ENCODE data around the gene TARP.

The TARP gene

DNA sequence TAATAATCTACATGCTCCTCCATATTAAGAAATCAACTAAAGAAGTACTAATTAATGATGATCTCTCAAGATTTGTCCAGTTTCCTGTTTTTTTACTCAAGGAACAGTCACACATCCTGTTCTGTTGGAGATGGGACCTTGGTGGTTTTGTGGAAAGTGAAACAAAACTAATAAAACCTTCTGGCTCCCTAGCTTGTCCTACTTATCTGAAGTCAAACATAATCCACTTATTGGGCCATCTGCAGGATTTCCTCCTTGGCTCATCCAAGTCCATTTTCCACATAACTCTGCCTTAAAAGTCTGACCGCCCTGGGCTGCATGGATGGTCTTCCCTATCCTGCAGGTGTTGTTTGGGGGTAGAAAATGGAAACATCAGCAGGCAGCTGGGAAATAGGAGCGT lies 39.4 kb upstream of the TARP start:
- Mint-ChIP-seq H3K27ac (ENCODE audit: unreplicated experiment) (no peak overlapping the region), H3K4me1 (ENCODE audit: low read depth, unreplicated experiment) (no peaks in the 10 kb centered on the region), H3K9me3 (ENCODE audit: low read depth, unreplicated experiment) (no peaks in the 10 kb centered on the region), H3K36me3 (ENCODE audit: insufficient read depth, unreplicated experiment) (no peaks in the 10 kb centered on the region), H3K4me3 (ENCODE audit: low read depth, unreplicated experiment) (no peak overlapping the region), H3K27me3 (ENCODE audit: unreplicated experiment) (peaks cover 31% of the 10 kb centered on the region)
- no peak for TF ChIP-seq CTCF (IDR thresholded peaks at IDR 0.05; ENCODE audit: unreplicated experiment)
- no TSS peak for BruUV-seq (replicated peaks)
- CTCF ChIA-PET = interaction anchor here (2.4 kb wide), 1 partner anchor 23 kb away, joined by 6 read pairs; no protein-coding TSS in a partner anchor
- DNase-seq = no peak
- intact Hi-C loops (cut with micrococcal nuclease; ENCODE audit: unreplicated experiment) = no loop called here

DNA sequence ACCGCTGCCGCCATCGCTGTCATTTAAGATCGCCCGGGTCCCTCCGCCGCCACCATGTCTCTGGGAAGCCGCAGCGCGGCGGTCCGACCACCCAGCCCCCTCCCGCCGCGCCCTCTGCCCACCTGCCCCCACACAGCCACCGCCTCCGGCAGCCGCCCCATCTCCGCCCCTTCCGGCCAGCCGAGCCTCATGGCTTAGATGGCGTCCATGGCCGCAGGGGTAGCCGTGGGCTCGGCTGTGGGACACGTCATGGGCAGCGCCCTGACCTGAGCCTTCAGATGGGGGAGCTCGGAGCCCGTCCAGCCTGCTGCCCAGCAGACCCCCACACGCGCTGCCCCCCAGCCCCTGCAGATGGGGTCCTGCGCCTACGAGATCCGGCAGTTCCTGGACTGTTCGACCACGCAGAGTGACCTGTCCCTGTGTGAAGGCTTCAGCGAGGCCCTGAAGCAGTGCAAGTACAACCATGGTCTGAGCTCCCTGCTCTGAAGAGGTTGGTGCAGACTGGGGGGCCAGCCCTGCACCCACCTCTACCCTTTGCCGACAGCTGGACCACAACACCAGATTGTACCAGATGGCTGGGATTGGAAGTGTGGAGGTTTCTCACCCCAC lies 38.0 kb upstream of the TARP start:
- Mint-ChIP-seq H3K27me3 (ENCODE audit: unreplicated experiment) (peaks cover 26% of the 10 kb centered on the region), H3K4me3 (ENCODE audit: low read depth, unreplicated experiment) (peak overlapping the region; percentile 19), H3K27ac (ENCODE audit: unreplicated experiment) (no peak overlapping the region), H3K4me1 (ENCODE audit: low read depth, unreplicated experiment) (no peaks in the 10 kb centered on the region), H3K9me3 (ENCODE audit: low read depth, unreplicated experiment) (no peaks in the 10 kb centered on the region), H3K36me3 (ENCODE audit: insufficient read depth, unreplicated experiment) (no peaks in the 10 kb centered on the region)
- TF ChIP-seq CTCF (IDR thresholded peaks at IDR 0.05; ENCODE audit: unreplicated experiment) = no peak
- intact Hi-C loops (cut with micrococcal nuclease; ENCODE audit: unreplicated experiment) = no loop called here
- CTCF ChIA-PET = interaction anchor here (0.6 kb wide), 2 partner anchors 23 to 202 kb away, joined by 4 to 5 read pairs; no protein-coding TSS in a partner anchor
- DNase-seq = no peak
- no TSS peak for BruUV-seq (replicated peaks)

DNA sequence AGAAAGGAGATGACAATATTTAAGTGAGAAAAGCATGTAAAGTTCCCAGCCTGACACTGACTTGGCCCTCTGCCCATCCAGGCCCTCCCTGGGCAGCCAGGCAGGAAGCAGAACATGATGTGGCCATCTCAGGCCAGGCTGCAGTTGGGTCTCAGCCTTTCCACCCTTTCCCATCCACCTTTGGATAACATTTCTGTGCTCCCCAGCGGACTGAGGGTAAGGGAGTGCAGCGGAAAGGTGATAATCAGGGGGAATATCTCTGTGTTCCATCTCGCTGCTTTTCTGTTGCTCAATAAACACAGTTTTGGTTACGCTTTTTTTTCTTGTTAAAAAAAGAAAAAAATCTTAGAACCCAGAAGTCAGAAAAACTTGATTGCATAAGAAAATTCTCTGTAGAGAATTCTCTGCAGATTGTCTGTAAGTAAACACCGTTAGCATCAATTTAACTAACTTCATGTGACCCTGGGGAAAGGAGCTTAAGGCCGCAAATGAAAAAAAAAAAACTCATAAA lies 37.2 kb upstream of the TARP start:
- no peaks in the 10 kb centered on the region for H3K36me3 Mint-ChIP-seq (ENCODE audit: insufficient read depth, unreplicated experiment)
- H3K4me3 Mint-ChIP-seq (ENCODE audit: low read depth, unreplicated experiment) = no peak overlapping the region
- CTCF ChIA-PET = no interaction called here
- no peak for DNase-seq
- H3K27me3 Mint-ChIP-seq (ENCODE audit: unreplicated experiment) = peaks cover 26% of the 10 kb centered on the region
- TF ChIP-seq CTCF (IDR thresholded peaks at IDR 0.05; ENCODE audit: unreplicated experiment) = no peak
- no TSS peak for BruUV-seq (replicated peaks)
- intact Hi-C loops (cut with micrococcal nuclease; ENCODE audit: unreplicated experiment) = no loop called here
- no peaks in the 10 kb centered on the region for H3K9me3 Mint-ChIP-seq (ENCODE audit: low read depth, unreplicated experiment)
- H3K4me1 Mint-ChIP-seq (ENCODE audit: low read depth, unreplicated experiment) = no peaks in the 10 kb centered on the region
- H3K27ac Mint-ChIP-seq (ENCODE audit: unreplicated experiment) = no peak overlapping the region

- Mint-ChIP-seq H3K27me3 (ENCODE audit: unreplicated experiment) (peaks cover 34% of the 10 kb centered on the region), H3K36me3 (ENCODE audit: insufficient read depth, unreplicated experiment) (no peaks in the 10 kb centered on the region), H3K27ac (ENCODE audit: unreplicated experiment) (no peak overlapping the region), H3K4me1 (ENCODE audit: low read depth, unreplicated experiment) (no peaks in the 10 kb centered on the region), H3K9me3 (ENCODE audit: low read depth, unreplicated experiment) (no peaks in the 10 kb centered on the region), H3K4me3 (ENCODE audit: low read depth, unreplicated experiment) (no peak overlapping the region)
- TF ChIP-seq CTCF (IDR thresholded peaks at IDR 0.05; ENCODE audit: unreplicated experiment) = no peak
- intact Hi-C loops (cut with micrococcal nuclease; ENCODE audit: unreplicated experiment) = no loop called here
- CTCF ChIA-PET = no interaction called here
- DNase-seq = no peak
- BruUV-seq (replicated peaks) = no TSS peak
Measured at GRCh38 chr7:38309555-38309954, 36.1 kb upstream of the TARP start.

All from Calu3 (cell line).